Middle frontal gyrus (tissue), 1 donor: Measurements from ENCODE around the gene CPE.
"Not testable (repeated sequence)": the region's sequence is repeated elsewhere in the genome, so short reads cannot be mapped to it uniquely, and the experiment has no call there.

Experiments used
- DNase-seq: peaks from one replicate; pipeline ENCODE4 v3.0.0-alpha.2; 2015; ENCODE audit warnings: low spot score; ENCODE audit errors: extremely low spot score

Gene CPE

GRCh38 chr4:165403637-165404036 lies 24.8 kb downstream of the CPE start:
- no peak for DNase-seq

DNA sequence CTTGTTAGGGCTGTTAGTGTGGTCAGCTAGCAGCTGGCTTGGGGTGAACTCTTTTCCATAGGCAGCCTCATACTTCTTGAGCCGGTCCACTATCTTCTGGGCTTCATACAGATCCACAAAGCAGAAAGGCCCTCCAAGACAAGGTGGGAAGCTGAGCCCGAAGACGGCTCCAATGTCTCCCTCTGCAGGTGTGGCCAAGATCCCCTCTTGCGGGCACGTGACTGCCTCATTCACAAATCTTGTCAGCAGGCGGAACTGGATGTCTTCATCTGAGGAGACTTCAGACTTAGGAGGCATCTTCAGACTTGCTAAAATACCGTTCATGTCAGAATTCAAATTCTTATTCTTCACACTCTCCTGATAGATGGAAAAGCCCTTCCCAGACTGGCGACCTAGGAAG lies 25.3 kb downstream of the CPE start:
- no peak for DNase-seq

GRCh38 chr4:165404696-165405095 lies 25.9 kb downstream of the CPE start:
- no peak for DNase-seq

DNA sequence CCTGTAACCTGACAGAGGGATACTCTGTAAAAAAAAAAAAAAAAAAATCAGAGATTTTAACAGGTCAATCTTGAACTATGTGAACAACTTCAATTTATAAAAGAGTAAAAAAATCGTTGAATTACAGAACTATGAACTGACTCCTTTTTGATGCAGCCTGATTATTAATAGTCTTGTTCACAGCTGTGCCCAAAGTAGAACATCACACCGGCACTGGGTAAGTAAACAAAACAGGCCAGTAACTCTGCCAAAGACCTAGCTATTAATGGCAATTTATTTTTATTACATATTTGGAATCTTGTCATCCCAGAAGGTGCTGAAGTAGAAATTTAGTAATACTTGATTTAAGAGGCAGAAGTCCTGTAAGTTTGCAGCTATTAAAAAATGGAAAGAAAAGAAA lies 31.4 kb downstream of the CPE start:
- DNase-seq: no peak

DNA sequence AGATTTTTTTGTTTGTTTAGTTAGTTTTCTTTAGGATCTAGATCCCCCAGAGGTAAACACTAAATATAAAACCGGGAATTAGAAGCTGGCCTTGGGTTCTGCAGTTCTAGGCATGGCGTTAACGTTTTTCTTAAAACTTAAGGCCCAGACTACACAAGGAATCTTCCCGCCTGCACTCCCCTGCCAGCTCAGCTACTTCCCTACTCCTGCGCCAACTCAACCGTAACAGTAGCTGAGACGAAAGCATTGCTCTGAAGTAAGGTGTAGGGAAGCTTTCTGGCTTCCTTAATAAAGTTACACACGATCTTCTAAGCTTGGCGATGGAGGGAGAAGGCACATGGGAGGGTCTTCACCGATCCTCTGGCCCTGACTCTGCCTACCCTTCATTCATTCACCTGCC lies 37.1 kb downstream of the CPE start:
- no peak for DNase-seq

GRCh38 chr4:165418073-165418472 lies 39.3 kb downstream of the CPE start:
- DNase-seq: no peak

DNA sequence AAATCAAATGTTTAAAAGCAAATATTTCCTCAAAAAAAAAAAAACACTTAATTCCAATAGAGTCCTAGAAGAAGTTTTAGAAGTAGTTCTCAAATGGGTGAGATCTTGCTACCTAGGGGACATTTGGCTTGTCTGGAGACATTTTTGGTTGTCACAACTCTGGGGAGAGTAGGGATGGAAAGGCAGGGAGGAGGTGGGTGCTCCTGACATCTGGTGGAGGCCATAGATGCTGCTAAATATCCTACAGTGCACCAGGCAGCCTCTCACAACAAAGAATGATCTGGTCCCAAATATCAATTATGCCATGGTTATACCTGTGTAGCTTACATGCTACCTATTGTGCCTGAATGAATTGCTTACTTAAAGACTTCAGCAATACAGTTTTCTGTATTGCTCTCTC lies 46.8 kb downstream of the CPE start:
- DNase-seq: no peak

DNA sequence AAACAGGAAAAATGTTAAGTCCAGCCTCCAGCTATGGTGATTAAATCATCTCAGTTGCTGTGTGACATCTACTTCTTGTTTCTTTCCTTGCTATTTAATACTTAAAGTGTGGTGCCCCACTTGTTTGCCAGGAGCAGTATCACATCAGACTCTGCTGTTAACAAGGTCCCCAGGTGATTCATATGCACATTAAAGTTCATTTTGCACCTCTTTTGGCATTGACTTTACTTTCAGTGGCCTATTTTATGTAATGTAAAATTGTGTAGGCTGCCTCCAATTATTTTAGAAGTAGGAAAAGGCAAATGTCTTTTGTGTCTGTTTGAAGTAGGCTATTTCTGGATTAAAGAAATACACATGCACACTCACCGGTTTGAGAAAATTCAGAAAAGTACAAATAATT lies 47.5 kb downstream of the CPE start:
- DNase-seq: no peak

DNA sequence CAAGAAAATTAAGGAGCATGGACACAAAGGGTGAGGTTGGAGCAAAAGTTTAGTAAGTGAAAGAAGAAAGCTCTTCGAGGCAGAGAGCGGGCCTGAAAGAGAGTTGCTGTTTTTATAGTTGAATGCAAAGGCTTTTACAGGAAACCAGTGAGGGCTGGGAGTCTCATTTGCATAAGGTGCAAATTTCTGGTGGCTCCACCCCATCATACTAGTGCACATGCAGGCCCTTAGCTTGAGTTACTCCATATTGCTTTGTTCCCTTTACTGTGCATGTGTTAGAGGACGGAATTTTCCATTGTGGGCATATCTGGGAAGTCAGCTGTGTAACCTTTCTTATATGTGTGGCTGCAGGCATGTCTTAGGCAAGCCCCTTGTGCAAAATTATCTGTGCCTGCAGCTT lies 48.0 kb downstream of the CPE start:
- DNase-seq: no peak

DNA sequence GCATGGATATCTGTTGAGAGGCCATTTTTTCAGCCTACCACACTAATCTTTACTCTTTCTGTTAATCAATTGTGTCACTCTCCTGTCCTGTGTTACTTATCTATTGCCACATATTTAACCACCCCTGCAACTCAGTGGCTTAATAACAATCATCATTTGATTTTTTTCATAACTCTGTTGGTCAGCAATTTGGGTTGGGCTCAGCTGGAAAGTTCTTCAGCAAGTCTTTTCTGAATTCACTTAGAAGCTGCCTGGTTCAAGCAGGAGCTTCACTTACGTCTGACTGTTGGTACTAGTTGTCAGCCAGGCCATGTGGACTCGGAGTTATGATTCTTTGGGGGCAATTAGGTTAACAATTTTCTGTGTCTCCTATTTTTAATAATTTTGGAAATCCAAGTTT lies 50.1 kb downstream of the CPE start:
- no peak for DNase-seq

DNA sequence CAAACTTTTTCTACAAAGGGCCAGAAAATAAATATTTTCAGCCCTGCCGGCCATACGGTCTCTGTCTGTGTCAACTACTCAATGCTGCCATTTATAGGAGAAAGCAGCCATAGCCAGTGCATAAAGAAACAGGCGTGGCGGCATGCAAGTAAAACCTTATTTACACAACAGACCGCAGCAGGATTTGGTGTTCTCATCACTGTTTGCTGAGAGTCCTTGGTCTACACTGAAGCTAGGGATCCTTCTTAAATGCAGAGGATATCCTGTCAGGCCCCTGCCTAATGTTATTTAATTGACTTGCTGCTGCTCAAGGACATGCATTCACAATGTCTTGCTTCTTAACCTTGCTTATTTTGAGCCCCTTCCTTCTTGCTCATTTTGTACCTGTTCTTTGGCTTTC lies 54.7 kb downstream of the CPE start:
- no peak for DNase-seq

DNA sequence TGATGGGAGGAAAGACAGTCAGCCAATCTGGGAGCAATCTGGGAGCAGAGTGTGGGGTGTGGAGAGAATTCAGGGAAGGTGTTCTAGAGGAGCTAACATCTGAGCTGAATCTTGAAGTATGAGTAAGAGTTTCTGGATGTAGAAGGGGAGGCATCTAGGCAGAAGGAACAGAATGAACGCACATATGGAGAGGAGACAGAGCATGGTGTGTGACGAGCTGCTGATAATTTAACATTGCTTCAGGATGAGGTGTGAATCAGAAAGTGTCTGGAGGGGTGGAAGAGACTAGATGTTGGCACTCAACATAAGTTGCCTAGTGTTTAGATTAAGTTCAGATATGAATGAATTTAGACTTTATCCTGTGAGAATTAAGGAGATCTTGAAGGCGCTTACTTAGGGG lies 58.9 kb downstream of the CPE start:
- DNase-seq: no peak

DNA sequence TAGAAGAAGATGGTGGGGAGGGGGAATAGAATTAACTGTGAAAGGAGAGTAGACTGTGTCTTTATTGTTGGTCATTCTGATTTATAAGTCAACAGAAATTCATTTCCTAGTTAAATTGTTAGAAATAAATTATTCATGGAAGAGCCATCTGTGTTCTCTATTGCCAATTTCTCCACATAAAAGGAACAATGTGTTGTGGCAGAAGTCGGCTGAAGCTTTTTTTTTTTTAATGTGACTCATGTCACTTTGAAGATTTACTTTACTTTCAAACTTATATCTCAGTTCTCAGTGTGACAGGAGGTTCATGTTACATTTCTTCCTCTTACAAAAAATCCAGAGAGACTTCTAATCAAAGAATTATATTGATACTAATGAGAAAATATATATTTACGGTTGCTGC lies 60.5 kb downstream of the CPE start:
- DNase-seq: no peak

DNA sequence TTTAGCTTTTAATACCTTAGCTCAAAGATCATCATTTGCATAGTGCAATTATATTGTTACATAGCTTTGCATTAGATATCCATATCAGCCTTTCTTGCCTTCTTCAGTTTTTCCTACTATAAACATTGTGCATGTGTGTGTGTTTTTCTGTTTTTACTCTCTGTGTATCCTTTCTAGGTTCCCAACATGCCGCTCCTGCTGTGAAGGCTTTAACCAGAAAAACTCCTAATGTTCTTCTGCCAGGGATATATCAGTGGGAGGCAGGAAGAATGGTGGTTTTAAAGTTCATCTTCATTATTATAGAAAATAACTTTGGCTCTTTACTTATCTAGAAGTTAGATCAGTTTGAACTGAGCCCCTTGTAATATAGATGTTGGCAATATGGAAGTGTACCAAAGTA lies 61.2 kb downstream of the CPE start:
- no peak for DNase-seq

DNA sequence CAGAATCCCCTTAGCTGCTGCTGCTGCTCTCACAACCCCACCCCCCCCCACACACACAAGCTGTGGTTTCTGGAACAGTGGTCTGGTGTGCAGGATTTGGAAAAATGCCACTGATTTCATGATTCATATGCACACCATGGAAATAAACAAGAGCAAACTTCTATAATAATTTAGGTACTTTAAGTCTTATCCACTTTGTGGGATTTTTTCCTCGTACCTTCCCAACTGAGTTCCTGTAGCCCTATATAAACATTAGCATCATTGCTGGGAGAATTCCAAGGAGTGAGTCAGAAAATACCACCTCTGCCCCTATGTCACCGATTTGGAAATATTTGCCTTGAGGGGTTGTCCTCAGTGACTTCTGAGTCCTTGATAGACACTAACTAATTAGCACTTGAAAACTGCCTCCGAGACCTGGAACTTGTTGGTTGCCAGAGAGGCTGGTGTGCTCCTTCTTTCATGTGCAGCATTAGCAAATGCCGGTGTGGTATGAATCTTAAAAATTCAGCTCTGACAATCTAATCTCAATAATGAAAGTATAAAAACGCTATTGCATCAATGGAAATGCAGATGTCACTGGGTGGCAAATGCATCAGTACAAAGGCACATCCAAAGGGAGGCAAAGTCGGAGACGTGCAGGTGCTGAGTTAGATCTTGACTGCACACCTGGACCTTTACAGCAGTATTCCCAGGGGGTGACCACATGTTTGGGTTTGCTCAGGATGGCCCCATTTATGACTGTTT lies 61.8 kb downstream of the CPE start:
- DNase-seq: no peak

- DNase-seq: no peak
These were observed 64.5 kb downstream of the CPE start for GRCh38 chr4:165443276-165443675.

GRCh38 chr4:165448700-165449099 lies 69.9 kb downstream of the CPE start:
- no peak for DNase-seq

DNA sequence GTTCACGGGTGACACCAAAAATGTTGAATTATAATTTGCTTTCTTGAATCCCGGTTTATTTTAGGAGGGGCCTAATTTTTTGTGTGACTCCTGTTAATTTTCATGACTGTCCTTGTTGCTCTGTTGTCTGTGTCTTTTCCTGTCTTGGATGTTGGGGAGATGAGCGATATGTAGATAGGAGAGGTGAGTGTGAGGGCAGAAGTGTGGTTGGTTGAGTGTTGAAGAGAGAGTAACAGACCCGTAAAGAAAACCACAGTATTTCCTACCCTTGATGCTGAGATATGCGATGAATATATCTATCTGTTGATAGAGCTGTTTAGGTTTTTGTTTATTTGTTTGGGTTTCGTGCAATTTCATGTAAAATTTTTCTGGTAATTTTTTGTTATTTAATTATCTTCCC lies 70.5 kb downstream of the CPE start:
- DNase-seq: no peak

- DNase-seq: no peak
These were observed 72.1 kb downstream of the CPE start for GRCh38 chr4:165450871-165451270.

DNA sequence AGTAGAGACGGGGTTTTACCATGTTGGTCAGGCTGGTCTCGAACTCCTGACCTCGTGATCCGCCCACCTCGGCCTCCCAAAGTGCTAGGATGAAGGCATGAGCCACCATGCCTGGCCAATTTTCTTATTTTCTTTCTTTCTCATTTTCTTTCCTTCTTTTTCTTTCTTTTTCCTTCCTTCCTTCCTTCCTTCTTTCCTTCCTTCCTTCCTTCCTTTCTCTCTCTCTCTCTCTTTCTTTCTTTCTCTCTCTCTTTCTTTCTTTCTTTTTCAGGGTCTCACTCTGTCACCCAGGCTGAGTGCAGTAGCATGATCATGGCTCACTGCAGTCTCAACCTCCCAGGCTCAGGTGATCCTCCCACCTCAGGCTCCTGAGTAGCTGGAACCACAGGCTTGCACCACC lies 74.3 kb downstream of the CPE start:
- DNase-seq: not testable (repeated sequence)

DNA sequence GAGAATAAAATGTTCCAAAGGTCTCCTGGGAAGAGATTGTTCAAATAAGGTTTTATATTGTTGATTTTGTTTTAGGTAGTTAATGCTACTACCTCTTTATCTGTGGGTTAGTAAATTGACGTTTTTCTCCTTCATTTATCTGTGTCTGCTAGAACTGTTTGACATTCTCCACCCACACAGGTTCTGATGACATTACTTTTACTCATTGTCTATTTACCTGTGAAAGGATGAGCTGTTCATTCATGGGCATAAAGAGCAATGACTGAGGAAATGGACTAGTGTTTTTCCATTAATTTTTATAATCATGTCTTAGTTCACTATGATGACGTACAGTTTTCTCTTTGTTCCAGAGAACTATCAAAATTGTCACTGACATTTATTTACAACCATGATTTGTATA lies 75.6 kb downstream of the CPE start:
- DNase-seq: no peak

DNA sequence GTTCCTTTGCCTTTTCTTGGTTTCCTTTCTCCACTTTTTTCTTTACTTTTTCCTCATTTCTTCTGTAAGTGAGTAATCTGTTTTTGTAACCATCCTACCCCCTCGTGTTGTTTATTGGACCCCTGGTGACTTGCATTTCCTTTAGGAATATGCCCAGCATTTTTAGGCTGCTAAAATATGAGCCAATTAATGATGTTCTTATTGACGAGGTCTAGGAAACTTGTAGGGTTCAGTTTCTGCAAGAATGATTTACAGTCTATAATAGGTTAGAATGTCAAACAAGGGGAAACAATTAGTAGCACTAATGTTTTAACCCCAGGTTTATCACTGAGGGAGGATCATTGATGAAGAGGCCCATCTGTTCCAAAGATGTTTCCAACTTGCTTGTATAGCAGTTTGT lies 79.0 kb downstream of the CPE start:
- no peak for DNase-seq

GRCh38 chr4:165458471-165458870 lies 79.7 kb downstream of the CPE start:
- DNase-seq: no peak
